Tibial nerve (tissue), 4 donors: ENCODE results near the gene TANC2. TPM values are rescaled to one million over a fixed set of nuclear protein-coding genes. Genes with fewer than 3 reads are reported as not detected.

Experiments
- DNase-seq, 2 donors: peaks; one replicate each; pipeline ENCODE4 v3.0.0-alpha.2; 2019; ENCODE audit warnings: low spot score in 2 of 2
- H3K27ac ChIP-seq, 4 donors: fragments of 200-600 bp; sonication (generic) in 3 of 4; one replicate each; pipeline ENCODE4 v1.5.1; 2017 to 2019; ENCODE audit warnings: mild to moderate bottlenecking in 1 of 4
- H3K27me3 ChIP-seq, 2 donors: fragments of 200-600 bp; sonication (generic) in 1 of 2; one replicate each; pipeline versions ENCODE4 v1.5.1 to v1.6.0; 2017 to 2019
- H3K36me3 ChIP-seq, 3 donors: fragments of 200-600 bp; sonication (generic); one replicate each; pipeline ENCODE4 v1.5.1; 2018 to 2019
- H3K4me1 ChIP-seq, 4 donors: fragments of 200-600 bp; sonication (generic) in 3 of 4; one replicate each; pipeline ENCODE4 v1.5.1; 2017 to 2019
- H3K4me3 ChIP-seq, 4 donors: fragments of 200-600 bp; sonication (generic) in 3 of 4; one replicate each; pipeline ENCODE4 v1.5.1; 2017 to 2019; ENCODE audit warnings: mild to moderate bottlenecking in 1 of 4, moderate library complexity in 1 of 4
- H3K9me3 ChIP-seq, 4 donors: fragments of 200-600 bp; sonication (generic) in 3 of 4; one replicate each; pipeline ENCODE4 v1.5.1; 2017 to 2019
- CTCF ChIP-seq, 5 experiments: fragments of 200-600 bp in 3 of 5; fragments of 450-650 bp in 2 of 5; sonication (generic) in 3 of 5; IDR thresholded peaks; one replicate each; pipeline ENCODE4 v1.5.1; 2016 to 2019; ENCODE audit warnings: antibody characterized with exemption in 5 of 5, mild to moderate bottlenecking in 3 of 5, moderate library complexity in 2 of 5
- EP300 ChIP-seq, 2 donors: sonication (generic); formaldehyde crosslinking; IDR thresholded peaks; one replicate each; pipeline ENCODE4 v1.6.1; 2017; ENCODE audit warnings: antibody characterized with exemption in 2 of 2, mild to moderate bottlenecking in 1 of 2
- POLR2A ChIP-seq, 2 donors: fragments of 450-650 bp; IDR thresholded peaks; one replicate each; pipeline ENCODE4 v1.6.1; 2017; ENCODE audit warnings: antibody characterized with exemption in 2 of 2, mild to moderate bottlenecking in 2 of 2, moderate library complexity in 2 of 2
- WGBS, 2 donors: methylation state at CpG; one replicate each; pipeline ENCODE4 v1.1.5; 2018; 5-methylcytosine and 5-hydroxymethylcytosine counted together
- total RNA-seq, 4 donors: library from RNA; depleted of rRNA; stranded (reverse); fragments of >200 nt; gene quantifications; one replicate each; pipeline ENCODE4 v1.1.0, GENCODE V29; 2016

TANC2 gene
- total RNA-seq, 4 donors from 2014 or later = 36.1 to 46.8 (median 45.5) TPM

GRCh38 chr17:62931101-62931500 is 34.9 kb upstream of the TANC2 start:
- Histone ChIP-seq H3K4me3 (no peak overlapping the region), H3K36me3 (no peaks in the 10 kb centered on the region), H3K27me3 (peaks cover 0 to 8% of the 10 kb centered on the region in 2 donors), H3K4me1 (peaks cover 0 to 6% (median 0%) of the 10 kb centered on the region in 4 donors), H3K9me3 (no peaks in the 10 kb centered on the region), H3K27ac (no peak overlapping the region)
- WGBS, 2 donors = 82 to 84% methylated on average over 1 of the region's 1 CpG
- TF ChIP-seq POLR2A (IDR thresholded peaks at IDR 0.05) = no peak
- no peak for TF ChIP-seq CTCF (IDR thresholded peaks at IDR 0.05)
- no peak for TF ChIP-seq EP300 (IDR thresholded peaks at IDR 0.05)
- no peak for DNase-seq

- H3K27ac ChIP-seq = no peak overlapping the region
- H3K27me3 ChIP-seq = peaks cover 0 to 8% of the 10 kb centered on the region in 2 donors
- DNase-seq = no peak
- TF ChIP-seq CTCF (IDR thresholded peaks at IDR 0.05) = no peak
- no peaks in the 10 kb centered on the region for H3K9me3 ChIP-seq
- WGBS, 2 donors = 52 to 59% methylated on average over 15 of the region's 15 CpGs
- no peaks in the 10 kb centered on the region for H3K36me3 ChIP-seq
- H3K4me3 ChIP-seq = no peak overlapping the region
- H3K4me1 ChIP-seq = peaks cover 0 to 6% (median 0%) of the 10 kb centered on the region in 4 donors
Measured at GRCh38 chr17:62933501-62934385, 32.3 kb upstream of the TANC2 start.

DNA sequence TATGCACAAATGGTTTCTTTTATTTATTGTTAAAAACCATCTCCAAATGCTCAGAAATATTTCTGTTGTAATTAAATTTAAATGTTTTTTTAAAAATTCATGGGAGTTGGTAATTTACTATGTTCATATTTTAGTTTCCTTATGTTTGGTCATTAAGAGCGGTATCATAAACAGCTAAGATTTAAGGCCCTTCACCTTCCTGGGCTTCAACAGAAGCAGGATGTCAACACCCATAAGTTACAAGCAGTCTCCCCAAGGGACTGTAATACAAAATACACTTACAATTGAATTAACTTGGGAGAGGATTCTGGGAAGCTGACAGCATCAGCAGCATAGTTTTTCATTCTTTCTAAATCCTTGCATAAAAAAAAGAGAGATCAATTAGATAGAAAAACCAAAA is 30.9 kb upstream of the TANC2 start:
- TF ChIP-seq POLR2A (IDR thresholded peaks at IDR 0.05) = no peak
- no peak for TF ChIP-seq EP300 (IDR thresholded peaks at IDR 0.05)
- TF ChIP-seq CTCF (IDR thresholded peaks at IDR 0.05) = no peak
- H3K36me3 ChIP-seq = no peaks in the 10 kb centered on the region
- 81 to 84% methylated on average over 1 of the region's 1 CpG for WGBS, 2 donors
- peaks cover 0 to 3% (median 0%) of the 10 kb centered on the region in 4 donors for H3K9me3 ChIP-seq
- no peak overlapping the region for H3K4me3 ChIP-seq
- H3K4me1 ChIP-seq = peaks cover 0 to 6% (median 0%) of the 10 kb centered on the region in 4 donors
- peaks cover 0 to 8% of the 10 kb centered on the region in 2 donors for H3K27me3 ChIP-seq
- H3K27ac ChIP-seq = no peak overlapping the region
- DNase-seq = no peak

DNA sequence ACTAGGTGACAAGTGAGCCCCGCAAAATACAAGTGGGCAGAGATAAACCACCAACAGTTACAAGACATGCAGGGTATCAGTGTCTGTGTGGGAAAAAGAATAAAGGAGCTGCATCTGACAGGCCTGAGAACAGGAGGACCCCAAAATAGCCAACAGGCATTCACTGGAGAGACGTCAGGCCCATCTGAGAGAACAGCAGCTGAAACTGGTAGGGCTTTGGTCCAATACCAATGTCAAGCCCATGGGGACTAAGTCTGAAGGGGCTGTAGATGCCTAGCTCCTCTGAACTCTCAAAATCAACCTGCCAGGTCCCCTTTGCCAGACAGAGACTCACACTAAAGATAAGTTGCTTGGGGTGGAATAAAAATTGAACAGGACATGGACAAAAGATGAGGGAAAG is 30.5 kb upstream of the TANC2 start:
- no peak for TF ChIP-seq EP300 (IDR thresholded peaks at IDR 0.05)
- no peak for TF ChIP-seq CTCF (IDR thresholded peaks at IDR 0.05)
- no peak for TF ChIP-seq POLR2A (IDR thresholded peaks at IDR 0.05)
- Histone ChIP-seq H3K27ac (no peak overlapping the region), H3K9me3 (peaks cover 0 to 3% (median 0%) of the 10 kb centered on the region in 4 donors), H3K4me3 (no peak overlapping the region), H3K27me3 (peaks cover 0 to 8% of the 10 kb centered on the region in 2 donors), H3K4me1 (peaks cover 0 to 6% (median 0%) of the 10 kb centered on the region in 4 donors), H3K36me3 (no peaks in the 10 kb centered on the region)
- DNase-seq = no peak
- 71 to 83% methylated on average over 2 of the region's 2 CpGs for WGBS, 2 donors

- H3K27ac ChIP-seq = no peak overlapping the region
- TF ChIP-seq CTCF (IDR thresholded peaks at IDR 0.05) = no peak
- TF ChIP-seq POLR2A (IDR thresholded peaks at IDR 0.05) = no peak
- no peak for TF ChIP-seq EP300 (IDR thresholded peaks at IDR 0.05)
- H3K9me3 ChIP-seq = peaks cover 0 to 20% (median 4%) of the 10 kb centered on the region in 4 donors
- no peak for DNase-seq
- H3K4me3 ChIP-seq = no peak overlapping the region
- H3K36me3 ChIP-seq = no peaks in the 10 kb centered on the region
- H3K4me1 ChIP-seq = peaks cover 0 to 6% (median 0%) of the 10 kb centered on the region in 4 donors
- WGBS, 2 donors = 68 to 80% methylated on average over 1 of the region's 1 CpG
- H3K27me3 ChIP-seq = peaks cover 0 to 8% of the 10 kb centered on the region in 2 donors
Measured at GRCh38 chr17:62937606-62938005, 28.4 kb upstream of the TANC2 start.
